Mammary epithelial cell (primary cell): ENCODE measurements around the gene C12orf56.

Experiments
- EZH2 ChIP-seq: IDR thresholded peaks from 2 replicates; pipeline ENCODE4 v1.6.1; 2012; ENCODE audit warnings: low read length, inconsistent platforms, borderline replicate concordance
- TF ChIP-seq, protein P1 (sequence below), 2 donors: IDR thresholded peaks in 1 of 2; conservative IDR thresholded peaks in 1 of 2; 2 replicates each; pipeline ENCODE4 v1.5.1; 2011 to 2012; ENCODE audit warnings: inconsistent platforms in 2 of 2, low read length in 2 of 2, mild to moderate bottlenecking in 2 of 2, control low read depth in 1 of 2, low read depth in 1 of 2; ENCODE audit not compliant: insufficient read depth in 1 of 2; ENCODE audit errors: extremely low read depth in 1 of 2

DNA sequence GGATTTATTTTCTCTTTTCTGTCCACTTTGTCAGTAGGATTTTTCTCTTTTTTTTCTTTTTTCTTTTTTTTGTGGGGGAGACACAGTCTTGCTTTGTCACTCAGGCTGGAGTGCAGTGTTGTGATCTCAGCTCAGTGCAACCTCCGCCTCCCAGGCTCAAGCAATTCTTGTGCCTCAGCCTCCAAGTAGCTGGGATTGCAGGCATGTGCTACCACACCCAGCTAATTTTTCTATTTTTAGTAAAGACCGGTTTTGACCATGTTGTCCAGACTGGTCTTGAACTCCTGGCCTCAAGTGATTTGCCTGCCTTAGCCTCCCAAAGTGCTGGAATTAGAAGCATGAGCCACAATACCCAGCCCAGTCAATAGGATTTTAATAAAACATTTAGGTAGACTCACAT is 40.3 kb upstream of the C12orf56 start:
- no peak for TF ChIP-seq EZH2
- TF ChIP-seq, protein P1, sequence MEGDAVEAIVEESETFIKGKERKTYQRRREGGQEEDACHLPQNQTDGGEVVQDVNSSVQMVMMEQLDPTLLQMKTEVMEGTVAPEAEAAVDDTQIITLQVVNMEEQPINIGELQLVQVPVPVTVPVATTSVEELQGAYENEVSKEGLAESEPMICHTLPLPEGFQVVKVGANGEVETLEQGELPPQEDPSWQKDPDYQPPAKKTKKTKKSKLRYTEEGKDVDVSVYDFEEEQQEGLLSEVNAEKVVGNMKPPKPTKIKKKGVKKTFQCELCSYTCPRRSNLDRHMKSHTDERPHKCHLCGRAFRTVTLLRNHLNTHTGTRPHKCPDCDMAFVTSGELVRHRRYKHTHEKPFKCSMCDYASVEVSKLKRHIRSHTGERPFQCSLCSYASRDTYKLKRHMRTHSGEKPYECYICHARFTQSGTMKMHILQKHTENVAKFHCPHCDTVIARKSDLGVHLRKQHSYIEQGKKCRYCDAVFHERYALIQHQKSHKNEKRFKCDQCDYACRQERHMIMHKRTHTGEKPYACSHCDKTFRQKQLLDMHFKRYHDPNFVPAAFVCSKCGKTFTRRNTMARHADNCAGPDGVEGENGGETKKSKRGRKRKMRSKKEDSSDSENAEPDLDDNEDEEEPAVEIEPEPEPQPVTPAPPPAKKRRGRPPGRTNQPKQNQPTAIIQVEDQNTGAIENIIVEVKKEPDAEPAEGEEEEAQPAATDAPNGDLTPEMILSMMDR (conservative IDR thresholded peaks at IDR 0.05 in 1 of 2, IDR thresholded peaks at IDR 0.05 in 1 of 2; ENCODE audit: extremely low read depth in 1 of 2, insufficient read depth in 1 of 2, low read depth in 1 of 2, low read length in 2 of 2) = no peak
